Calu3 (cell line): ENCODE measurements around the gene CCNF. TPM values are rescaled to one million over a fixed set of nuclear protein-coding genes. Genes with fewer than 3 reads are reported as not detected.

Source experiments
- BruUV-seq: library from RNA; stranded (reverse); fragments of 400-500 nt; replicated peaks from 2 replicates; lab custom pipeline; 2021; lab: Mats Ljungman, UMichigan
- CTCF ChIA-PET: fragments of 300-600 bp; sonication (Branson Sonifier 250); formaldehyde crosslinking; loops from one replicate; lab custom pipeline; 2022; ENCODE audit warnings: antibody characterized with exemption; lab: Charles Lee
- DNase-seq: peaks from one replicate; pipeline ENCODE4 v3.0.0; 2022
- H3K27ac Mint-ChIP-seq: one replicate; pipeline ENCODE4 v1.8.0; 2022; ENCODE audit warnings: mixed read lengths; ENCODE audit not compliant: unreplicated experiment
- H3K27me3 Mint-ChIP-seq: one replicate; pipeline ENCODE4 v1.8.0; 2022; ENCODE audit warnings: mixed read lengths; ENCODE audit not compliant: unreplicated experiment
- H3K36me3 Mint-ChIP-seq: one replicate; pipeline ENCODE4 v1.8.0; 2022; ENCODE audit warnings: mild to moderate bottlenecking, moderate library complexity, mixed read lengths; ENCODE audit not compliant: insufficient read depth, unreplicated experiment
- H3K4me1 Mint-ChIP-seq: one replicate; pipeline ENCODE4 v1.8.0; 2022; ENCODE audit warnings: mild to moderate bottlenecking, low read depth, mixed read lengths; ENCODE audit not compliant: unreplicated experiment
- H3K4me3 Mint-ChIP-seq: one replicate; pipeline ENCODE4 v1.8.0; 2022; ENCODE audit warnings: mild to moderate bottlenecking, low read depth, moderate library complexity, mixed read lengths; ENCODE audit not compliant: unreplicated experiment
- H3K9me3 Mint-ChIP-seq: one replicate; pipeline ENCODE4 v1.8.0; 2022; ENCODE audit warnings: low read depth, mixed read lengths; ENCODE audit not compliant: unreplicated experiment
- CTCF ChIP-seq: fragments of 200-600 bp; IDR thresholded peaks from one replicate; pipeline ENCODE4 v1.8.0; 2022; ENCODE audit warnings: antibody characterized with exemption; ENCODE audit not compliant: unreplicated experiment
- intact Hi-C: fragments of 100-400 bp; cut with micrococcal nuclease; formaldehyde crosslinking; loops from one replicate; pipeline ENCODE4 v1.10.0; 2022; ENCODE audit not compliant: unreplicated experiment
- total RNA-seq: library from RNA; stranded (reverse); gene quantifications from 2 replicates; pipeline ENCODE4 v1.2.3, GENCODE V29; 2022

The CCNF gene
- total RNA-seq, 1 experiment from 2014 or later: 54.5 TPM

- CTCF ChIA-PET: interaction anchor here (0.7 kb wide), 1 partner anchor 9 kb away, joined by 4 read pairs; no protein-coding TSS in a partner anchor
- no TSS peak for BruUV-seq
- Mint-ChIP-seq H3K4me3 (no peak overlapping the region), H3K27me3 (peaks cover 35% of the 10 kb centered on the region), H3K27ac (no peak overlapping the region), H3K9me3 (no peaks in the 10 kb centered on the region), H3K4me1 (no peaks in the 10 kb centered on the region), H3K36me3 (no peaks in the 10 kb centered on the region)
- intact Hi-C loops: no loop called here
- DNase-seq: no peak
- no peak for TF ChIP-seq CTCF
Measured at GRCh38 chr16:2398520-2398919, 30.7 kb upstream of the CCNF start.

- CTCF ChIA-PET: interaction anchor here (0.7 kb wide), 1 partner anchor 676 kb away, joined by 4 read pairs; no protein-coding TSS in a partner anchor
- H3K4me1 Mint-ChIP-seq: no peaks in the 10 kb centered on the region
- no peaks in the 10 kb centered on the region for H3K9me3 Mint-ChIP-seq
- intact Hi-C loops: no loop called here
- H3K36me3 Mint-ChIP-seq: no peaks in the 10 kb centered on the region
- no TSS peak for BruUV-seq
- peaks cover 28% of the 10 kb centered on the region for H3K27me3 Mint-ChIP-seq
- no peak overlapping the region for H3K4me3 Mint-ChIP-seq
- no peak for TF ChIP-seq CTCF
- DNase-seq: no peak
- H3K27ac Mint-ChIP-seq: no peak overlapping the region
Measured at GRCh38 chr16:2404099-2404498, 25.1 kb upstream of the CCNF start.

- no peak for DNase-seq
- intact Hi-C loops: no loop called here
- Mint-ChIP-seq H3K9me3 (no peaks in the 10 kb centered on the region), H3K27ac (no peak overlapping the region), H3K36me3 (no peaks in the 10 kb centered on the region), H3K4me3 (no peak overlapping the region), H3K27me3 (peaks cover 48% of the 10 kb centered on the region), H3K4me1 (peaks cover 6% of the 10 kb centered on the region)
- CTCF ChIA-PET: no interaction called here
- BruUV-seq: no TSS peak
- TF ChIP-seq CTCF: no peak
Measured at GRCh38 chr16:2415085-2415484, 14.2 kb upstream of the CCNF start.

GRCh38 chr16:2420035-2420434 is 9.2 kb upstream of the CCNF start:
- Mint-ChIP-seq H3K36me3 (no peaks in the 10 kb centered on the region), H3K9me3 (no peaks in the 10 kb centered on the region), H3K27me3 (peaks cover 39% of the 10 kb centered on the region), H3K4me3 (no peak overlapping the region), H3K27ac (no peak overlapping the region), H3K4me1 (peaks cover 6% of the 10 kb centered on the region)
- CTCF ChIA-PET: interaction anchor here (0.9 kb wide), 1 partner anchor 127 kb away, joined by 3 read pairs; no protein-coding TSS in a partner anchor
- intact Hi-C loops: no loop called here
- no TSS peak for BruUV-seq
- TF ChIP-seq CTCF: no peak
- no peak for DNase-seq
